ENCODE results near the gene IL4. TPM values are rescaled to one million over a fixed set of nuclear protein-coding genes. Genes with fewer than 3 reads are reported as not detected.

The IL4 gene
- total and polyA plus RNA-seq, 2 experiments from 2014 or later: not detected

- no peaks in the 10 kb centered on the region for H3K9me3 Mint-ChIP-seq
- H3K27ac Mint-ChIP-seq: no peak overlapping the region
- TF ChIP-seq, protein P1, sequence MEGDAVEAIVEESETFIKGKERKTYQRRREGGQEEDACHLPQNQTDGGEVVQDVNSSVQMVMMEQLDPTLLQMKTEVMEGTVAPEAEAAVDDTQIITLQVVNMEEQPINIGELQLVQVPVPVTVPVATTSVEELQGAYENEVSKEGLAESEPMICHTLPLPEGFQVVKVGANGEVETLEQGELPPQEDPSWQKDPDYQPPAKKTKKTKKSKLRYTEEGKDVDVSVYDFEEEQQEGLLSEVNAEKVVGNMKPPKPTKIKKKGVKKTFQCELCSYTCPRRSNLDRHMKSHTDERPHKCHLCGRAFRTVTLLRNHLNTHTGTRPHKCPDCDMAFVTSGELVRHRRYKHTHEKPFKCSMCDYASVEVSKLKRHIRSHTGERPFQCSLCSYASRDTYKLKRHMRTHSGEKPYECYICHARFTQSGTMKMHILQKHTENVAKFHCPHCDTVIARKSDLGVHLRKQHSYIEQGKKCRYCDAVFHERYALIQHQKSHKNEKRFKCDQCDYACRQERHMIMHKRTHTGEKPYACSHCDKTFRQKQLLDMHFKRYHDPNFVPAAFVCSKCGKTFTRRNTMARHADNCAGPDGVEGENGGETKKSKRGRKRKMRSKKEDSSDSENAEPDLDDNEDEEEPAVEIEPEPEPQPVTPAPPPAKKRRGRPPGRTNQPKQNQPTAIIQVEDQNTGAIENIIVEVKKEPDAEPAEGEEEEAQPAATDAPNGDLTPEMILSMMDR (conservative IDR thresholded peaks at IDR 0.05; ENCODE audit: low read depth in 2 of 2): no peak
- TF ChIP-seq STAT1 (IDR thresholded peaks at IDR 0.05; ENCODE audit: unreplicated experiment): no peak
- no peak for TF ChIP-seq ZNF331 (CRISPR knock-in tag; IDR thresholded peaks at IDR 0.05; ENCODE audit: low read depth)
- TF ChIP-seq EZH2 (IDR thresholded peaks at IDR 0.05; ENCODE audit: low read depth, unreplicated experiment): no peak
- no peak for TF ChIP-seq CREB1 (CRISPR knock-in tag; IDR thresholded peaks at IDR 0.05; ENCODE audit: low read depth)
- TF ChIP-seq, protein P2, sequence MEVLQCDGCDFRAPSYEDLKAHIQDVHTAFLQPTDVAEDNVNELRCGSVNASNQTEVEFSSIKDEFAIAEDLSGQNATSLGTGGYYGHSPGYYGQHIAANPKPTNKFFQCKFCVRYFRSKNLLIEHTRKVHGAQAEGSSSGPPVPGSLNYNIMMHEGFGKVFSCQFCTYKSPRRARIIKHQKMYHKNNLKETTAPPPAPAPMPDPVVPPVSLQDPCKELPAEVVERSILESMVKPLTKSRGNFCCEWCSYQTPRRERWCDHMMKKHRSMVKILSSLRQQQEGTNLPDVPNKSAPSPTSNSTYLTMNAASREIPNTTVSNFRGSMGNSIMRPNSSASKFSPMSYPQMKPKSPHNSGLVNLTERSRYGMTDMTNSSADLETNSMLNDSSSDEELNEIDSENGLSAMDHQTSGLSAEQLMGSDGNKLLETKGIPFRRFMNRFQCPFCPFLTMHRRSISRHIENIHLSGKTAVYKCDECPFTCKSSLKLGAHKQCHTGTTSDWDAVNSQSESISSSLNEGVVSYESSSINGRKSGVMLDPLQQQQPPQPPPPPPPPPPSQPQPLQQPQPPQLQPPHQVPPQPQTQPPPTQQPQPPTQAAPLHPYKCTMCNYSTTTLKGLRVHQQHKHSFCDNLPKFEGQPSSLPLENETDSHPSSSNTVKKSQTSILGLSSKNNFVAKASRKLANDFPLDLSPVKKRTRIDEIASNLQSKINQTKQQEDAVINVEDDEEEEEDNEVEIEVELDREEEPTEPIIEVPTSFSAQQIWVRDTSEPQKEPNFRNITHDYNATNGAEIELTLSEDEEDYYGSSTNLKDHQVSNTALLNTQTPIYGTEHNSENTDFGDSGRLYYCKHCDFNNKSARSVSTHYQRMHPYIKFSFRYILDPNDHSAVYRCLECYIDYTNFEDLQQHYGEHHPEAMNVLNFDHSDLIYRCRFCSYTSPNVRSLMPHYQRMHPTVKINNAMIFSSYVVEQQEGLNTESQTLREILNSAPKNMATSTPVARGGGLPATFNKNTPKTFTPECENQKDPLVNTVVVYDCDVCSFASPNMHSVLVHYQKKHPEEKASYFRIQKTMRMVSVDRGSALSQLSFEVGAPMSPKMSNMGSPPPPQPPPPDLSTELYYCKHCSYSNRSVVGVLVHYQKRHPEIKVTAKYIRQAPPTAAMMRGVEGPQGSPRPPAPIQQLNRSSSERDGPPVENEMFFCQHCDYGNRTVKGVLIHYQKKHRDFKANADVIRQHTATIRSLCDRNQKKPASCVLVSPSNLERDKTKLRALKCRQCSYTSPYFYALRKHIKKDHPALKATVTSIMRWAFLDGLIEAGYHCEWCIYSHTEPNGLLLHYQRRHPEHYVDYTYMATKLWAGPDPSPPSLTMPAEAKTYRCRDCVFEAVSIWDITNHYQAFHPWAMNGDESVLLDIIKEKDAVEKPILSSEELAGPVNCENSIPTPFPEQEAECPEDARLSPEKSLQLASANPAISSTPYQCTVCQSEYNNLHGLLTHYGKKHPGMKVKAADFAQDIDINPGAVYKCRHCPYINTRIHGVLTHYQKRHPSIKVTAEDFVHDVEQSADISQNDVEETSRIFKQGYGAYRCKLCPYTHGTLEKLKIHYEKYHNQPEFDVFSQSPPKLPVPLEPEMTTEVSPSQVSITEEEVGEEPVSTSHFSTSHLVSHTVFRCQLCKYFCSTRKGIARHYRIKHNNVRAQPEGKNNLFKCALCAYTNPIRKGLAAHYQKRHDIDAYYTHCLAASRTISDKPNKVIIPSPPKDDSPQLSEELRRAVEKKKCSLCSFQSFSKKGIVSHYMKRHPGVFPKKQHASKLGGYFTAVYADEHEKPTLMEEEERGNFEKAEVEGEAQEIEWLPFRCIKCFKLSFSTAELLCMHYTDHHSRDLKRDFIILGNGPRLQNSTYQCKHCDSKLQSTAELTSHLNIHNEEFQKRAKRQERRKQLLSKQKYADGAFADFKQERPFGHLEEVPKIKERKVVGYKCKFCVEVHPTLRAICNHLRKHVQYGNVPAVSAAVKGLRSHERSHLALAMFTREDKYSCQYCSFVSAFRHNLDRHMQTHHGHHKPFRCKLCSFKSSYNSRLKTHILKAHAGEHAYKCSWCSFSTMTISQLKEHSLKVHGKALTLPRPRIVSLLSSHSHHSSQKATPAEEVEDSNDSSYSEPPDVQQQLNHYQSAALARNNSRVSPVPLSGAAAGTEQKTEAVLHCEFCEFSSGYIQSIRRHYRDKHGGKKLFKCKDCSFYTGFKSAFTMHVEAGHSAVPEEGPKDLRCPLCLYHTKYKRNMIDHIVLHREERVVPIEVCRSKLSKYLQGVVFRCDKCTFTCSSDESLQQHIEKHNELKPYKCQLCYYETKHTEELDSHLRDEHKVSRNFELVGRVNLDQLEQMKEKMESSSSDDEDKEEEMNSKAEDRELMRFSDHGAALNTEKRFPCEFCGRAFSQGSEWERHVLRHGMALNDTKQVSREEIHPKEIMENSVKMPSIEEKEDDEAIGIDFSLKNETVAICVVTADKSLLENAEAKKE (CRISPR knock-in tag; IDR thresholded peaks at IDR 0.05): no peak
- no peak for TF ChIP-seq ZNF114 (CRISPR knock-in tag; IDR thresholded peaks at IDR 0.05)
- TF ChIP-seq EZH2phosphoT487 (IDR thresholded peaks at IDR 0.05; ENCODE audit: unreplicated experiment): no peak
- no peak for TF ChIP-seq JUNB (IDR thresholded peaks at IDR 0.05; ENCODE audit: unreplicated experiment)
- TF ChIP-seq POLR2AphosphoS5 (IDR thresholded peaks at IDR 0.05; ENCODE audit: low read depth): no peak
- TF ChIP-seq, protein P3, sequence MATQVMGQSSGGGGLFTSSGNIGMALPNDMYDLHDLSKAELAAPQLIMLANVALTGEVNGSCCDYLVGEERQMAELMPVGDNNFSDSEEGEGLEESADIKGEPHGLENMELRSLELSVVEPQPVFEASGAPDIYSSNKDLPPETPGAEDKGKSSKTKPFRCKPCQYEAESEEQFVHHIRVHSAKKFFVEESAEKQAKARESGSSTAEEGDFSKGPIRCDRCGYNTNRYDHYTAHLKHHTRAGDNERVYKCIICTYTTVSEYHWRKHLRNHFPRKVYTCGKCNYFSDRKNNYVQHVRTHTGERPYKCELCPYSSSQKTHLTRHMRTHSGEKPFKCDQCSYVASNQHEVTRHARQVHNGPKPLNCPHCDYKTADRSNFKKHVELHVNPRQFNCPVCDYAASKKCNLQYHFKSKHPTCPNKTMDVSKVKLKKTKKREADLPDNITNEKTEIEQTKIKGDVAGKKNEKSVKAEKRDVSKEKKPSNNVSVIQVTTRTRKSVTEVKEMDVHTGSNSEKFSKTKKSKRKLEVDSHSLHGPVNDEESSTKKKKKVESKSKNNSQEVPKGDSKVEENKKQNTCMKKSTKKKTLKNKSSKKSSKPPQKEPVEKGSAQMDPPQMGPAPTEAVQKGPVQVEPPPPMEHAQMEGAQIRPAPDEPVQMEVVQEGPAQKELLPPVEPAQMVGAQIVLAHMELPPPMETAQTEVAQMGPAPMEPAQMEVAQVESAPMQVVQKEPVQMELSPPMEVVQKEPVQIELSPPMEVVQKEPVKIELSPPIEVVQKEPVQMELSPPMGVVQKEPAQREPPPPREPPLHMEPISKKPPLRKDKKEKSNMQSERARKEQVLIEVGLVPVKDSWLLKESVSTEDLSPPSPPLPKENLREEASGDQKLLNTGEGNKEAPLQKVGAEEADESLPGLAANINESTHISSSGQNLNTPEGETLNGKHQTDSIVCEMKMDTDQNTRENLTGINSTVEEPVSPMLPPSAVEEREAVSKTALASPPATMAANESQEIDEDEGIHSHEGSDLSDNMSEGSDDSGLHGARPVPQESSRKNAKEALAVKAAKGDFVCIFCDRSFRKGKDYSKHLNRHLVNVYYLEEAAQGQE (IDR thresholded peaks at IDR 0.05; ENCODE audit: unreplicated experiment): no peak
- TF ChIP-seq NANOG (IDR thresholded peaks at IDR 0.05; ENCODE audit: borderline replicate concordance): no peak
- no peak for TF ChIP-seq ETS1 (IDR thresholded peaks at IDR 0.05)
These were observed 7.7 kb downstream of the IL4 start for GRCh38 chr5:132681476-132681831.

More at GRCh38 chr5:132681476-132681831, 7.7 kb downstream of the IL4 start:
- ATAC-seq (no peak), DNase-seq (ENCODE audit: low spot score) (no peak)
- no peaks in the 10 kb centered on the region for H3K4me1 ChIP-seq (ENCODE audit: insufficient read depth)
- no peak overlapping the region for H3K27ac ChIP-seq (ENCODE audit: low read depth)
- no peak overlapping the region for H3K4me3 Mint-ChIP-seq
- no peak overlapping the region for H3K4me3 ChIP-seq
- no peaks in the 10 kb centered on the region for H3K36me3 ChIP-seq (ENCODE audit: insufficient read depth)
- H3K4me2 ChIP-seq: no peak overlapping the region
- no peaks in the 10 kb centered on the region for H3K36me3 Mint-ChIP-seq (ENCODE audit: low read depth)
- H3K79me2 ChIP-seq (replicated peaks; ENCODE audit: insufficient read depth): no peaks in the 10 kb centered on the region
- H4K20me1 ChIP-seq (replicated peaks; ENCODE audit: insufficient read depth): no peaks in the 10 kb centered on the region
- H3K9me2 ChIP-seq (ENCODE audit: insufficient read depth): no peaks in the 10 kb centered on the region
- no peak overlapping the region for H2AFZ ChIP-seq
- H3F3A ChIP-seq (replicated peaks; ENCODE audit: low read depth): no peaks in the 10 kb centered on the region
- H3K27me3 ChIP-seq (ENCODE audit: insufficient read depth): no peaks in the 10 kb centered on the region
- no peaks in the 10 kb centered on the region for H3K27me3 Mint-ChIP-seq (ENCODE audit: insufficient read depth, low read depth, poor library complexity)
- H3K4me1 Mint-ChIP-seq: peaks cover 6% of the 10 kb centered on the region
